GM19468 (cell line): Measurements from ENCODE around the gene PHTF2.
"Not testable (repeated sequence)": the region's sequence is repeated elsewhere in the genome, so short reads cannot be mapped to it uniquely, and the experiment has no call there.

ENCODE experiments used
- ATAC-seq: cut with Tn5 transposase; IDR thresholded peaks from one replicate; pipeline ENCODE4 v1.9.1; 2021; ENCODE audit warnings: mild to moderate bottlenecking, moderate library complexity, moderate number of reproducible peaks; ENCODE audit not compliant: unreplicated experiment; ENCODE audit errors: extremely low read depth

PHTF2 gene

DNA sequence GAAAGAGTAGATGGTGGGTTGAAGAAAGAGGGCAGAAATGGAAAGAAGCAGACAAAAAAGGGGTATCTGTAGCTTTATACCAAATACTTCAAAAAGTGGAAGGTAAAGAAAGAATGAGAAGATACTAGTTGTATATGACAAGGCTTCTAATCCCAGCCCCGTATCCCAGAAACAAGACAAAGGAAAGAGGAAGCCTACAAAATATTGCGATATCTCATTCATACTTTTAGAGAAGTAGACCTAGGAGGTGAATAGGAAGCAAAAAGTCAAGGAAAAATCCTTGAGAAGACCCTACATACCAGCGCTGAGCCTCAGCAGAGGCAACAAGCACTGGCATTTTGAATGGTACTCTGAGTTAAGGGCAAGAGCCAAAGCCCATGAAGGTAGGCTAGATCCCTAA lies 26.6 kb downstream of the PHTF2 start:
- no peak for ATAC-seq

DNA sequence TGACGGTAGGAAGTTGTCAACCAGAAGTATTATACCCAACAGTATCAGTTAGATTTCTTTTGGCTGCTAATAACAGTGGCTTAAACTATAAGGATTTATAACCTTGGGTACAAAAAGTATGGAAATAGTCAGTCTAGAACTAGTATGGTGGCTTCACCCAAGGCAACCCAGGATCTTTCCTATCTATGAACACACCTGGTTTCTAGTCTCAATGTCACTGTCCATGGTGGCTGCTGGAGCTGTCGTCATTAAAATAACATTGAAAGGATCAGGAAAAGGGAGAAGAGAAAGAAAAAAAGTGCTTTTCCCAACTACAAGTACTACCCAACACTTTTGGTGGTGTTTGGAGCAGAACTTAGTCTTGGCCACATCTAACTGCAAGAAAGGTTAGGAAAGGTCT lies 27.7 kb downstream of the PHTF2 start:
- no peak for ATAC-seq

DNA sequence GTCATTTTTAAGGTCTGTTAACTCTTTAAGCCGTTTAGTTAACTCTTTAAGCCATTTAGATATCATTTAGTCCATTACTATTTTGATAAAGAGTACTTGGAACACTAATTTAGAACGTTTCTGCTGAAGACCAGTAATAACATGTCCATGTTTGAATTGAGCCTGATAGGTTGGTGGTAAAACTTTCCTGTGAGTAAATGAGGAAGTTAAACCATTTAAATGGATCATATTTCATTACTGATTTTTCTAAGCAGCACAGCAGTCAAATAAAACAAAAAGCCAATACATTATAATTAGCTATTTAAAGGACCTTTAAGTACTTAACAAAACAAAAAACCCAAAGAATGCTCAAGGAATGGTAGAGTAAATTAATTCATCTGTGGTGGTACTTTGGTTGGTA lies 29.4 kb downstream of the PHTF2 start:
- ATAC-seq = no peak

DNA sequence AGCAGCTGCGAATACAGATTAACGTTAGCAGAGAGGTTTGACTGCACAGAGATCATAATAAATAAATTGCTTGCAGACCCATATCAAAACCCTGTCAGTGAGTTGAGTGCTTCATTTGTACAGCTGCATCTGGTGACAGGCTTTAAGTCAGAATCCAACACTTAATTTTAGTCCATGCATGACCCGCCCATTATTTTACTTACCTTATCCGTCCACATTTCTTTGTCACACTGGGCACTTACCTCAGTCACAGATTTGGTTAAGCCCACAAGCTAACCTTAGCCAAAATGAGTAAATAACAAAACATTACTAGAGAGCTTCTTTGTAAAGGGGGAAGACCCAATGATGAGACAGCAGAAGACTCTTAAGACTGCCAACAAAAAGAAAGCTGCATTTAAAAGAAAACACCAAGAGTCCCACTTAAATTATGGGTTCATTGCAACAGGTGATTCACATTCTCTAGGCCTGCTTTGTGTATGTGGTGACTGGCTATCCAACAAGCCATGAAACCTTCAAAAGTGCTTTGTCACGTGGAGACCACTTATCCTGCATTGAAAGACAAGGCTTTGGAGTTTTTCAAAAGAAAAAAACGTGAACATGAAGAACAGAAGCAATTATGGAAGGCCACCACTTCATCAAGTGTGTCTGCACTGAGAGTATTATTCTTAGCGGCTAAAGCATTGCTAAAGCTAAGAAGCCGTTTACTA lies 32.2 kb downstream of the PHTF2 start:
- no peak for ATAC-seq

DNA sequence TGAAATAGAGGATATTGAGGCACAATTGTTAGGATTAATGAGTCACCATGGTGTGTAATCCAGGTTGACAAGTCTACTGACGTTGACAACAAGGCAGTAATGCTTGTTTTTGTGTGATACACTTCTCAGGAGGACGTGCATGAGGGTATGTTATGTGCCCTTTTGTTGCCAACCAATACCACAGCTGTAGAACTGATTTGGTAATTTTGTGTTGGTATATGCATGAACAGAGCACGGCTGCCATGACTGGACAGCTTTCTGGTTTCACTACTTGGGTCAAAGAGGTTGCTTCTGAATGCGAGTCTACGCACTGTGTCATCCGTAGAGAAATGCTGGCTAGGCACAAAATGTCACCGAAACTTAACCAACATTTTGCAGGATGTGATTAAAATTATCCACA lies 32.9 kb downstream of the PHTF2 start:
- no peak for ATAC-seq

DNA sequence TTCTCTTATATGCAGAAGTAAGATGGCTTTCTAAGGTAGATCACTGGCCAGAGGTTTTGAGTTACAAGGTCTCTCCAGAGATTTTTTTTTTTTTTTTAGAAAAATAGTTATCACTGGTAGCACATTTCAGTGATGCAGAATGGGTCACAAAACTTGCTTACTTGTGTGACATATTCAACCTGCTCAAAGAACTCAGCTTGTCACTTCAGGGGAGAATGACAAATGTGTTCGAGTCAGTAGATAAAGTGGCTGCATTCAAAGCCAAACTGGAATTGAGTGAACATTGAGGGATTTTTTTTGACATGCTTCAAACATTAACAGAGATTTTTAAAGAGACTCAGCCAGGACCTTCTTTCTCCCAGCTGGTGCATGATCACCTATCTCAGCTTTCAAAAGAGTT lies 33.4 kb downstream of the PHTF2 start:
- no peak for ATAC-seq

DNA sequence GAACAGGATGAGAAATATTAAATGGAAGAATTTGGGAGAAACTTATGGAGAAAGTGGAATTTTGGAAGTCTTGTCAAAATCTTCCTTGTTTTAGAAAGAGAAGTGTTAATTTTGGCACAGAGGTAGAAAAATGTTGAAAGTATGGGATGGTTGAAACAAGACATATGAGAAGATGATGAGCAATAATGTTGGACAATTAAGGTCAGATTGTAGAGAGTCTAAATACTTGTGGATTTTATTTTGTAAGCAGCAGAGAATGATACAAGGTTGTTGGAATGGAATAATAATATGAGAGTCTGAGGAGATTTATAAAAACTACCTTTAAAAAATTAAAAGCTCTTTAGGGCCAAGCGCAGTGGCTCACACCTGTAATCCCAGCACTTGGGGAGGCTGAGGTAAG lies 34.6 kb downstream of the PHTF2 start:
- ATAC-seq = no peak

DNA sequence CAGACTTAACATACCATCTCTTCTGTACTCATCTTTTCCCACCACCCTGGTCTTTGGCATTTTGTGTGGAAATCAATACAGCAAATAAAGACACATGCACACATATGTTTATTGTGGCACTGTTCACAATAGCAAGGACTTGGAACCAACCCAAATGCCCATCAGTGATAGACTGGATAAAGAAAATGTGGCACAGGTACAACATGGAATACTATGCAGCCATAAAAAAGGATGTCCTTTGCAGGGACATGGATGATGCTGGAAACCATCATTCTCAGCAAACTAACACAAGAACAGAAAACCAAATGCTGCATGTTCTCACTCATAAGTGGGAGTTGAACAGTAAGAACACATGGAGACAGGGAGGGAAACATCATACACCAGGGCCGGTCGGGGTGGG lies 37.9 kb downstream of the PHTF2 start:
- ATAC-seq = not testable (repeated sequence)

DNA sequence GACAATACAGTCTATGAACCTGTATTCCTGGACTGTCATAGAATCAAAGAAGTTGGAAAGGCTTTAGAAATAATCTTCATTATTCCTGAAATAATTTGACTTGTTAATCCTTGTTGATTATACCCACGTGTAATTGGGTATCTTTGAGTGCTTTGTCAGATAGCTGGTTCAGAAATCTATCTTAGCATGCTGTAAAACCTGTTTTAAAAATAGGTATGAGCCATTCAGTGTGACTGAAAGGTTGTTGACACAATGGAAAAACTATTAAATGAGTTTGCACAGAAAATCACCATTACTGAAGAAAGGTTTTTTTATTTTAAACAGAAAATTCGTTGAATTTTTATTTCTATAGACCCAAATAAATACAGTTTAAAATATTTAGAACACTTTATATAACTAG lies 38.7 kb downstream of the PHTF2 start:
- ATAC-seq = no peak

DNA sequence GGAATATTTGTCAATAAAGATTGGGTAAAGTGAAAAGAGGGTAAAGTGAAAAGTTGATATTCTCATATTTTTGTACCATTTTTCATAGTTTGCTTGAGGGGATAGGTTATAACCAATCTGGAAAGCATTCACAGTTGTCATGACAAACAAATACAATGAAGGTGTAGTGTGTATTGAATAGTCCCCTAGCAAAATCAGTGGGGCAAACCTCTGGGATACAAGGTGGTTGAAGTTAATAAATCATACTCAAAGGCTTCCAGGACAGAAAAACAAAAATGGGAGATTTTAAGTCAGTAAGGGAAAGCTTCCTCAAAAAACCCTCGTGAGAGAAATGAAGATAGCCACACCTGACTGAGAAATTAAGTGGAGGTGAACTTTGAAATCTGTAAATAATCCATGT lies 39.4 kb downstream of the PHTF2 start:
- ATAC-seq = no peak

DNA sequence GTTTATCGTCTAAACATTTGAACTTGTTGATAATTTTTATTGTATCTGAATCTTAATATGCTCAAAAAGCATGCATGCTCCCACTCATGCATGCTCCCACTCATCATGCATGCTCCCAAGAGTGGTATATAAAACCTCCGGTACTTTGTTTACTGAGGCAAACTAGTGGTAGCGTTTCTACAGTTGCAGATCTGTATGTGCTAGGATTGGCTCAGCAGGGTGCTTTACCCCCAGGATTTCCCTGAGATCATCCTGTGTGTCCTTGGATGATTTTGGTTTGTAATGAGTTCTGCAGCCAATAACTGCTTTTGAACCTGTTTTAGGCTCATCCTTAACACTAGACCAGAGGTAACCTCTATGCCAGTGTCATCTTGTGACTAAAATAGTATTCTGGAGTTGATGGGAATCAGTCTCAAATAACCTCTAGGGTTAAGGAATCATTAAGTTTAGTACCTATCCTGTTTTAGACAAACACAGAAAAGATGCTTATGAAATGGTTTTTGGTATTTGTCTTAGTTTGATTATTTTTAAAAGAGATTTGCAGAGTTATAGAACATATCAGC lies 40.4 kb downstream of the PHTF2 start:
- no peak for ATAC-seq

DNA sequence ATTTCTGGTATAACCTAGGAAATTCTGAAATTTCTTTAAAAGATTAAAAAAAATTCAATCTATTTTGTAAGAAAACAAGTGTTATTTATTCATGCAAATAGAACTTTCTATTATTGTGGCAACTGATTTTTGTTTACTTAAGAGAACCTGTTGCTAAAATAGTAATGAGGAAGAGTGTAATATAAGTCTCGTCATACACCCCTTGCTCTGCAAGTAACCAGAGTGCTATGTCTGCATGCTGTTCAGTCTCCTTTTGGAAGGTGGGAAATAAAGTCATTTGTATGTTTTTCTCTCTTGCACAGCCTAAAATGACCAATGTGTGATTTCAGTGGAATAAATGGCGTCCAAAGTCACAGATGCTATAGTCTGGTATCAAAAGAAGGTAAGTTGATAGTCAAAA lies 41.3 kb downstream of the PHTF2 start:
- no peak for ATAC-seq

DNA sequence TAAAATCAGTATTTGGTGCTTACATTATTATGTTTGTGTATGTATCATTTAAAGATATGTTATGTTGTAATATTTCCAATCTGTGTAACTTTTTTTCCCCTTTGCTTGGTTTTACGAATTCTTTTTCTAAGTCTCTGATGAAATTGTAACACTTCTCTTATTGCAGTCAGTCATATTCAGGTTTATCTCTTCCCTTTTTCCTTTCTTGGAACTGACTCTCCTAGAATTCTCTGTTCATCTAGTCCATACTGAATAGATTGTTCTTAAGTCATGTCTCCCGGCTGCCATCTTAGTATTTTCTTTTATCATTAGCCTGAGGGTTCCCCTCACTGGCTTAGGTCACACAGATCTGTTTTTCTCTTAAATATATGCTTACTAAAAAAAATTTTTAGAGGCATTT lies 44.6 kb downstream of the PHTF2 start:
- ATAC-seq = no peak

DNA sequence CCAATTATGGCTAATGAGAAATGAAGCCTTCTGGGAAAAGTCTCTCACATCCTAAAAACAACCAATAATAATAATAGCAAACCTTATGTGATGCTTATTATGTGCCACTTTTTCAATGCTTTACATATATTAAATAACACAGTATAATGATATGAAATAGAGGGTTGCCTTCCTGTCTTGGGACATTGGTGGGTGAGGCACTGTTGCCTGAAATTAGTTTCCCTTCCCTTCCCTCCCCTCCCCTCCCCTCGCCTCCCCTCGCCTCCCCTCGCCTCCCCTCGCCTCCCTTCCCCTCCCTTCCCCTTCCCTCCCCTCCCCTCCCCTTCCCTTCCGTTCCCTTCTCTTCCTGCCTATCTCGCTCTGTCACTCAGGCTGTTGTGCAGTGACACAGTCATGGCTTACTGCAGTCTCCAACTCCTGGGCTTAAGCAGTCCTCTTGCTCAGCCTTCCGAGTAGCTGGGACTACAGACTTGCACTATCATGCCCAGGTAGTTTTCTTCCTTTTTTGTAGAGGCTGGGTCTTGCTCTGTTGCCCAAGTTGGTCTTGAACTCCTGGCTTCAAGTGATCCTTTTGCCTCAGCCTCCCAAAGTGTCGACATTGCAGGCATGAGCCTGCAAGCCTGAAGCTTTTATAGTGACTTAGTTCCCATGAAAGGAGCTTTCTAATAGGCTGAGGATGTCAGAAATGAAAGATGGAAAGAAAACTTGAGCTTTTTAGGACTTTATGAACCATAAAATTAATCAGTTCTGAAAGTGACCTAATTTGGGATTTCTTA lies 47.9 kb downstream of the PHTF2 start:
- ATAC-seq = no peak

DNA sequence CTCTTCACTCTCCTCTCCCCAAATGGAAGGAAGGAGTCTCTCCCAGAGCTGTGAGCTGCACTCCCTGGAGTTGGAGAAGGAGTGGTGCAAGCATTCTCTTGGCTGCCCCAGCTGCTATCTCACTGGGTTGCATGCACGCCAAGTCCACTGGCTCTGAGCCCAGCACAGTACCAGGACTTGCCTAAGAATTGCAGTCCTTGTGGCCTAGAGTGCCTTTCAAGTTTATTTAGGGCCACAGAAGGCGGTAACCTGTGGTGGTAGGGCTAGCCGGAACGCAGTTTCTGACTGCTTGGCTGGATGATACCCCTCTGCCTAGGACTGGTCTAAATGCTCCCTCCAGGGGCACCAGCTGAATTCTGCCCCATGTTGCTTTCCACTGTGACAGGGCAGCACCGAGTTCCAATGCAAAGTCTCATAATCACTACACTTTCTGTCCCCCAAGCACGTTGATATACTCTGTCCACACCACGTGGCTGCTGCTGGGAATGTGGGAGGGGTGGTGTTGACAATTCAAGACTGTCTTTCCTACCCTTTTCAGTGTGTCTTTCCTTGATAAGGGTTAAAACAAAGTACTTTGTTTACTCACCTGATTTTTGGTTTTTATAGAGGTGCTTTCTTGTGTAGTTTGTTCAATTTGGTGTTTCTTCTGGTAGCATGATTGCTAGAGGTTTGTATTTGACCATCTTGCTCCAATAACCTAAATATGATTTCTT lies 57.0 kb downstream of the PHTF2 start:
- no peak for ATAC-seq

DNA sequence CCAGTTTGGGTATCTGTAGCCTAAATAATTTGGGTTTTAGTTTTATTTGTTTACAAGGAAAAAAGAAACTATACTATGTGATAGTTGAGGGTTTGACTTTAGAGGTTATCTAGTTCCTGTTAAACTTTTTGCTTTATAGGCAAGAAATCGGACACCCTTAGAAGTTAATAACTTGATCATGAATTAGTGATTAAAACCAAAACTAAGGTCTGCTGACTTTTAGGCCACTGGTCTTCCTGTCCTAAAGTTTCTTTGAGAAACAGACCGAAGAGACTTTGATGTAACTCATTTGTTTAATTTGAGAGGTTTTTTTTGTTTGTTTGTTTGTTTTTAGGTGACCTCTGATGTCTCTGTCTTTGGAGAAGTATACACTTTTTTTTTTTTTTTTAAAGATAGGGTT lies 59.7 kb downstream of the PHTF2 start:
- ATAC-seq = no peak

DNA sequence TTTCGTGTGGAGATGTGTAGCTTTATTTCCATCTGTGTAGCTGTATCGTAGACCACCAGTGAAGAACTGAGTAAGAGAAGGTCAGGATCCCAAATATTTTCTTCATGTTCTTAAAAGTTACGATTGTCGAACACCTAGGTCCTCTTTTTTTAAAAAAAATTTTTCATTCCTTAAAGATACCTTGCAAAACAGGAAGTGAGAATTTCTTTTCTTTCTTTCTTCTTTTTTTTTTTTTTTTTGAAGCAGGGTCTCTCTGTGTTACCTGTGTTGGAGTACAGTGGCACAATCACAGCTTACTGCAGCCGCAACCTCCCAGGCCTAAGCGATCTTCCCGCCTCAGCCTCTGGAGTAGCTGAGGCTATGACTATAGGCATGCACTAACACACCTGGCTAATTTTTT lies 60.8 kb downstream of the PHTF2 start:
- ATAC-seq = no peak

DNA sequence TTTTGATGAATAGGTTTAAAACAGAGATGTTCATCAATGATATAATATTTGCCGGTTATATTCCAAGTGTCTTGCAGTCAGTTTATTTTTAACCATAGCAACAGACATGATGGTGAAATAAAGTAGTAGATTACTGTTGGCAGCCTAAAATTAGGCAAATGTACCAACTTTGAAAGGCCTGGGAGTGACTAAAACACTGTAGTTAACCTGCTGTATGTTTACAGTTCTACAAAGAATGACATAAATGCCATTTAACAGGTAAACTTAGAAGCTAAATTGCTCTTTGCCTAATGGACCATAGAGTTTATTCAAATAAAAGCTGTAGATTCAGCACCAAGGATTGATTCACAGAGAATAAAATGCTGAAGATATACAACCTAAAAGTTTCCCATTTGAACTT lies 64.1 kb downstream of the PHTF2 start:
- ATAC-seq = no peak

DNA sequence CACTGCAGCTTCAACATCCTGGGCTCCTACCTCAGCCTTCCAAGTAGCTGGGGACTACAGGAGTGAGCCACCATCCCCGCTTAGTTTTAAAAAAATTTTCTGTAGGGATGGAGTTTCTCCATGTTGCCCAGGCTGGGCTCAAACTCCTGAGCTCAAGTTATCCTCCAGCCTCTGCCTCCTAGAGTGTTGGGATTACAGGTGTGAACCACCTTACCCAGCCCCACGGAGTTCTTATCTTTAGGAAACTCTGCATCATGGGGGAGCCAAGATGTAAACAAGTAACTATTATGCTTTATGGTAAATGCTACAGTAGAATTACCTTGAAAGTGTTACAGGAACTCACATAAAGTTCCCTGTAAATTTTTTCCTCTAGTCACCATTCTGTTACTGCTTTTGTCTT lies 65.3 kb downstream of the PHTF2 start:
- ATAC-seq = no peak

DNA sequence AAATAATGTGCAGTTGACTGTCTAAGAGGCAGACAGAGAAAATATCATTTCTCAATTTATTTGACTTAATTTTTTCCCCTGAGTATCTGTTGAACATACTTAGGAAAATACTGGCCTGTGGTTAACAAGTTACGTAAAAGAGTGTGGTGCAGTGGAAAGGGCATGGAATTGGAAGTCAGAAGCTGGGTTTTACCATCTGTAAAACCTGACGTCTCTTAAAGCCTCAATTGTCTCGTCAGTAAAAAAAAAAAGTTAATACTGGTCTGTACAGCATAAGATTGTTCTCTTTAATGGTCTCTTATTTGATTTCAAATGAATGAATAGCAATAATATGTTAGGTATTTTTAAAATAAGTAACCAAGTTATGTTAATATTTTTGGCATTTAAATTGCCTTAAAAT lies 67.8 kb downstream of the PHTF2 start:
- no peak for ATAC-seq
